ENCODE data around the gene RAPGEF6. TPM values are rescaled to one million over a fixed set of nuclear protein-coding genes. Genes with fewer than 3 reads are reported as not detected.
"Not testable (repeated sequence)": the region's sequence is repeated elsewhere in the genome, so short reads cannot be mapped to it uniquely, and the experiment has no call there.

The RAPGEF6 gene, protein sequence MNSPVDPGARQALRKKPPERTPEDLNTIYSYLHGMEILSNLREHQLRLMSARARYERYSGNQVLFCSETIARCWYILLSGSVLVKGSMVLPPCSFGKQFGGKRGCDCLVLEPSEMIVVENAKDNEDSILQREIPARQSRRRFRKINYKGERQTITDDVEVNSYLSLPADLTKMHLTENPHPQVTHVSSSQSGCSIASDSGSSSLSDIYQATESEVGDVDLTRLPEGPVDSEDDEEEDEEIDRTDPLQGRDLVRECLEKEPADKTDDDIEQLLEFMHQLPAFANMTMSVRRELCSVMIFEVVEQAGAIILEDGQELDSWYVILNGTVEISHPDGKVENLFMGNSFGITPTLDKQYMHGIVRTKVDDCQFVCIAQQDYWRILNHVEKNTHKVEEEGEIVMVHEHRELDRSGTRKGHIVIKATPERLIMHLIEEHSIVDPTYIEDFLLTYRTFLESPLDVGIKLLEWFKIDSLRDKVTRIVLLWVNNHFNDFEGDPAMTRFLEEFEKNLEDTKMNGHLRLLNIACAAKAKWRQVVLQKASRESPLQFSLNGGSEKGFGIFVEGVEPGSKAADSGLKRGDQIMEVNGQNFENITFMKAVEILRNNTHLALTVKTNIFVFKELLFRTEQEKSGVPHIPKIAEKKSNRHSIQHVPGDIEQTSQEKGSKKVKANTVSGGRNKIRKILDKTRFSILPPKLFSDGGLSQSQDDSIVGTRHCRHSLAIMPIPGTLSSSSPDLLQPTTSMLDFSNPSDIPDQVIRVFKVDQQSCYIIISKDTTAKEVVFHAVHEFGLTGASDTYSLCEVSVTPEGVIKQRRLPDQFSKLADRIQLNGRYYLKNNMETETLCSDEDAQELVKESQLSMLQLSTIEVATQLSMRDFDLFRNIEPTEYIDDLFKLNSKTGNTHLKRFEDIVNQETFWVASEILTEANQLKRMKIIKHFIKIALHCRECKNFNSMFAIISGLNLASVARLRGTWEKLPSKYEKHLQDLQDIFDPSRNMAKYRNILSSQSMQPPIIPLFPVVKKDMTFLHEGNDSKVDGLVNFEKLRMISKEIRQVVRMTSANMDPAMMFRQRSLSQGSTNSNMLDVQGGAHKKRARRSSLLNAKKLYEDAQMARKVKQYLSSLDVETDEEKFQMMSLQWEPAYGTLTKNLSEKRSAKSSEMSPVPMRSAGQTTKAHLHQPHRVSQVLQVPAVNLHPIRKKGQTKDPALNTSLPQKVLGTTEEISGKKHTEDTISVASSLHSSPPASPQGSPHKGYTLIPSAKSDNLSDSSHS (N-terminal part only)
- total RNA-seq, result 10 to 100 TPM in 1 of 2 donors, 1 to 10 TPM in 1; 8.4 to 14.6 TPM
- long read RNA-seq, full-length matches to known transcripts, result 1 of 2 reads
- long read RNA-seq, partial matches to known transcripts, result 1 of 2 reads
- long read RNA-seq, other reads (novel, unspliced or antisense), result 0 of 2 reads

DNA sequence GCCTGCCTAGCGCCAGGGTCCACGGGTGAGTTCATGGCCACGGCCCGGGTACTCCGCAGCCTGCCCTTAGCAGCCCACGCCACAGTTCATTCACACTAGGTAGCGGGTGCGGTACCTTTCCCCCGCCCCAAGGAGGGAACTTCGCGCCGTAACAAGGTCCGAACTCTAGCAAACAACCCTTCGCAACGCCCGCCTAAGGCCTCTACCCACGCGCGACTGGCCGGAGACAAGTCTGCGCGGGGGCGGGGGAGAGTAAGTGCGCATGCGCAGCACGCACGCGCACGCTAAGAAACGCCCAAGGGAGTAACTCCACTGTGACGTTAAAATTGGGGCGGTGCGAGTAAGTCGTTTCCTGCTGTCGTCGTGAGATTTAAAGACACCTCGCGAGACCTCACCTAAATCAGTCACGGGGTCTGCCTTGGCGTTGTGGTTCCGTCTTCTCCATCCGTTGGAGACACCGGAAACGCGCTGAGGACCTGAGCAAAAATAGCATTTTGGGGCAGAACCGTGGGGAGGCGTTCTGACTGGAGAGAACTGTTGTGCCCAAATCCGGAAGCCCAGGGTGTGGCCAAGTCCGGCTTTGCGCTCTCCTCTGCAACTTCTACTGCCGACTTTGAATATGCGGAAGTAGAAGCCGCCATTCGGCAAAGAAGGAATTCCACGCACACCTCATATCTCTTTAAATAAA lies at the start of gene RAPGEF6:
TSS of gene RAPGEF6 (minus strand) at position 234 of the 688 bp plus-strand sequence. CDS start at position 35, 199 bp downstream.
- peak; percentile 98 for DNase-seq
- peak; percentile 96 to 97 for ATAC-seq
- intact Hi-C loops (cut with DNase I), result loop anchor here in 1 of 2 donors (2.0 to 5.0 kb wide), 2 partner anchors 38 to 162 kb away; partner anchors contain the start of gene FNIP1

DNA sequence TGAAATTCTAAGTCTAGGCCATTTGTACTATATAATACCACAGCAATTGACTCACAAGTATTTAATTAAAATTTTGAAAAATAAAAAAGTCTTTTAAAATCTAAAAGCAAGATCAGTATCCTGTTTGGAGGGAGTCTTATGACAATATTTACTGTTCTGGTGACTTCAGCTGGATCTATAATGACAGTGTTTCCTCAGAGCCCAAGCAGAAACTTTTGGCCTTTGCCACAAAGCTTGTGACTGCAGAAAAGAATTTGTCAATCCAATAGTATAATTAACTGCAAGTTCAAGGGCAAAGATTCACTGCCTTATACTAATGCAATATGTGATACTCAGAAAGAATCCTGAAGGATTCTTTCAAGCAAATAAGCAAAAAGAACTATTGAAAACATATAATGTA lies 49.6 kb upstream of the RAPGEF6 start:
- no peak for ATAC-seq
- intact Hi-C loops (cut with DNase I), result no loop called here
- DNase-seq, result no peak

DNA sequence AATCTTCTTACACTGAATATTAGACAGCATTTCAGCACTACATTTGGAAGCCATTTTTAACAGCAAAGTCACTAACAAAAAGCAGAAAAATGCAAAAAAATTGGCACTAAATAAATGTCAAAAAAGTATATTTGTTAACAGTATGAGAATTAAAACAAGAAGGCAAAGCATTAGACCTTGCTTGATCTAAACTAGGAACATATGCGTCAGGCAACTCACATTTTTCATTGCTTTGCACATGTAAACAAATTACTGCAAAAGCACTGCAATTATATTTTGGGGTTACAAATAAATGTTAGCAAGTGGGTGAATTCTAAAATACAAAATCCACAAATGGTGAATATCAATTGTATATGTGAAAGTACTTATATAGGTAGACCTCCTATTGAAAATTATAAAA lies 49.0 kb upstream of the RAPGEF6 start:
- no peak for DNase-seq
- intact Hi-C loops (cut with DNase I), result no loop called here
- no peak for ATAC-seq

DNA sequence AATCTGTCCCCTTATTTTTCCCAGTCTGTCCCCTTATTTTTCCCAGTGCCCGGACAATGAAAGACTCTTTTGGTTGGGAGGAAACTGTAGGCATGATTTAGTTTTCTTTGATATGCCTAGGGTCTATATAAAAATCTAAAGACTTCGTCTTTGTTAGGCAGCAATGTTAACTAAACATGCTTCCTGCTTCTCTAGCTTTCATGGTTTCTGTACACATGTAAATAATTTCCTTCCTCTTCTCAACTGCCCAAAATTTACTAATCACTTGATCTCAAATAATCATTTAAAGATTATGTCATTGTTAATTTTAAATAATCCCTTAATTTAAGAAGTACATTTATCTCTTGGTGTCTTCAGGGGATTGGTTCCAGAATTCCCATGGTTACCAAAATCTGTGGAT lies 47.8 kb upstream of the RAPGEF6 start:
- no peak for ATAC-seq
- intact Hi-C loops (cut with DNase I), result no loop called here

DNA sequence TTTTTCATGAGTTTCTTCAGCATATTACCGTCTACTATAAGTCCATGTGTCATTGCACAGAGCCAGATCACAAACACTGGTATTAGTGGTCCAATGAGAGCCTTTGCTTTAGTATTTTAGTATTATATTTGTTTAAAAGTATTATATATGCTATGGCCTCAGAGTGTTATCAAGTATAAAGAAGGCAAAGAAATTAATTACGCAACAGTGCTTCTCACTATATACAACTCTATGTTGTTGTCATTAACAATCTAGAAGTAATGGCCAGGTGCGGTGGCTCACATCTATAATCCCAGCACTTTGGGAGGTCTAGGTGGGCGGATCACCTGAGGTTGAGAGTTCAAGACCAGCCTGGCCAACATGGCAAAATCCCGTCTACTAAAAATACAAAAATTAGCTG lies 47.1 kb upstream of the RAPGEF6 start:
- intact Hi-C loops (cut with DNase I), result no loop called here
- no peak for ATAC-seq
- DNase-seq, result no peak

More for the DNA sequence above, 47.8 kb upstream of the RAPGEF6 start:
- no peak for DNase-seq

DNA sequence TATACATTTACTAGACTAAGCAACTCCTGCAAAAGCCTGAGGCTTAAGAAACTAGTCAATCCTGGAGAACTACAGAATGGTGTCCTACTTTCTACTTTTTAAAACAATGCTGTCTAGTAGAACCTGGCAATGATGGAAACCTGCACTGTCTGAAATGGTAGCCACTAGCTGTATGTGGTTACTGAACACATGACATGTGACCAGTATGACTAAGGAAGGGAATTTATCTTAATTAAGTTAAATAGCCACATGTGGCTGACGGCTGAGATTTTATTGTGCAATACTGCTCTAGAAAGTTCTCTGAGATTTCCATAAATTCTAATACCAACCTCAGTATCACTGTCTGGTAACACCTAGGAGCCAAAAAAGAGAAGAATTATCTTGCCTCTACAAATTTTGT lies 44.9 kb upstream of the RAPGEF6 start:
- intact Hi-C loops (cut with DNase I), result no loop called here
- ATAC-seq, result peak in 1 of 2 donors; percentile 55
- no peak for DNase-seq

DNA sequence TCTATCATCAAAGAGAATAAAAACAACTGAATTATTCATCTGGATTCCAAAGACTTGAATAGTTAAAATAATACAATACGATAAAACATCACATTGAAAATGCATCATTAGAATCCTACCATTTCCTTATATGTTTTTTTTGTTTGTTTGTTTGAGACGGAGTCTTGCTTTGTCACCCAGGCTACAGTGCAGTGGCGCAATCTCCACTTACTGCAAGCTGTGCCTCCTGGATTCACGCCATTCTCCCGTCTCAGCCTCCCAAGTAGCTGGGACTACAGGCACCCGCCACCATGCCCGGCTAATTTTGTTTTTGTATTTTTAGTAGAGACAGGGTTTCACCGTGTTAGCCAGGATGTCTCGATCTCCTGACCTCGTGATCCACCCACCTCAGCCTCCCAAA lies 43.2 kb upstream of the RAPGEF6 start:
- intact Hi-C loops (cut with DNase I); ATAC-seq; DNase-seq: not testable (repeated sequence)

DNA sequence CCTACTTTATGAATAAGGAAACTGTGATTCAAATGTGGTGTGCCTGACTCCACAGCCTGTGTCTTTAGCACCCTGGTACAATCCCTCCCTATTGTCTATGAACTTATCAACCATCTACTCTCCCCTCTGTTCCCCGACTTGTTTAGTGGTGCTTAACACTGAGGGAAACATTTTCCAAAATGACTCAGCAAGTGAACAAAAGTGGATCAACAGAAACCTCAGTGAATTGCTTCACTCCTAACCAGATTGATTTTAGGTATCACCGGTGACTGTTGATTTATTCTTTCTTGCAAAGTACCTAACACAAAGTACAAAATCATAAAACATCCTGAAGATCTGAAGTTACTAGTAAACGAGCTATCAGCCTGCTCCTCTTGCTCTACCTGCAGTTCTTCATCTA lies 42.1 kb upstream of the RAPGEF6 start:
- no peak for DNase-seq
- intact Hi-C loops (cut with DNase I), result no loop called here
- no peak for ATAC-seq

DNA sequence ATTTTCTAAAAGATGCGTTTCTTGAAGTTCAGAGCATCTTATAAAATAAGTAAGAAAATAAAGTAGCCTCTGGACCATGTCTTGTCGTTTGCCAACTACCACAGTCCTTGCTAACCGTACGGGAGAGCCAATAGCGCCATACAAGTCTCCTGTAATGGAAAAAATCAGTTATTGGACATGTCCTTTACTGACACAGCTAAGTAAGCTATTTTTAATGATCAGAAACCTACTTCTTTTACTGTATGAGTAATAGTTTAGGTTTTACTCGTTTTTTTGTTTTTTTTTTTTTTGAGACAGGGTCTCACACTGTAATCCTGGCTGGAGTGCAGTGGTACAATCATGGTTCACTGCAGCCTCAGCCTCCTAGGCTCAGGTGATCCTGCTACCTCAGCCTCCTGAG lies 37.7 kb upstream of the RAPGEF6 start:
- DNase-seq, result no peak
- intact Hi-C loops (cut with DNase I), result no loop called here

DNA sequence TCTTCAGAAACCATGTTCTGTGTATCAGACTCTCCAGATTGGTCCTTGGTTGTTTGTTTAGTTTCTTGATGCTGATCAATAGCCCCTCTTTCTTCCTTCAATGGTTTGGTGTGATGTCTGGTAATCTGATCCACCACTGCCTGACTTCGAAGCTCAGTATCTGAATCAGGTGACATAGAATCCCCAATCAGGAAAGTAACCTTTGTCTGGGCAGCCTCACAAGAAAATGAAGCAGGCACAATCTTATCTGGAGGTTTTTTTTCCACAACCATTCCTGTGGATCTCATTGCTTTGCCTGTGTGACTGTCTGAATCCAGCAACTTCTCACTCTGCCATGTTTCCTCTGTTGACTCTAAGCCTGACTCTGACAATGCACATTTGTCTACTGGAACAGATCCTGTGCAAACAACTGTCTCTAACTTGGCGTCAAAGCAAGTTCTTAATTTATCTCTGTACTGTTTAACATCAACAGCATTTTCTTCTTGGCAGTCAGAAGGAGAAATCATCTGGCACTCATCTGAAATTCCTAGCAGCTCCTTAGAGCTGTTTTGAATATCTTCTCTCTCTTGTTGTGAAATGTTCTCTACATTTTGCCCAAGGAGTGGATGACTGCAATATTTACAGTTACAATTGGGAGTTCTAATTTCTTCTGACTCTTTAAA lies 37.1 kb upstream of the RAPGEF6 start:
- ATAC-seq, result peak; percentile 89 to 96
- intact Hi-C loops (cut with DNase I), result no loop called here
- DNase-seq, result no peak

More for the DNA sequence above, 37.7 kb upstream of the RAPGEF6 start:
- peak in 1 of 2 donors; percentile 36 for ATAC-seq

DNA sequence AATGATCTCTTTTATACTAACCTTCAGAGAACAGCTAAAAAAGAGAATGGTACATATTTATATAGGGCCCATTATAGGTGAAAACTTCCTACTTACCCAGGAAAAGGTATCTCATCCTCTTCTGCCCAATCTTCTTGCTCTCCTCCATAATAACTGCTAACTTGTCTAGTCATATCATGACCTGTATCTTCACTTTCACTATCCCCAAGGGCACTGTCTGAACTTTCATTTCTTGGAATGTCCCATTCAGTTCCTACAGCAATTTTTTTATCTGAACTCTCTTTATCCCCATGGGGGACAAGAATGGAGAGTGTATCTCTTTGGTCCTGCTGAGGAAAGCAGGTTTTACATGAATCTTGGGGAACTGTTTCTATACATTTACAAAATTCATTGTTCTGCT lies 36.4 kb upstream of the RAPGEF6 start:
- ATAC-seq, result peak in 1 of 2 donors; percentile 30
- intact Hi-C loops (cut with DNase I), result no loop called here
- no peak for DNase-seq

DNA sequence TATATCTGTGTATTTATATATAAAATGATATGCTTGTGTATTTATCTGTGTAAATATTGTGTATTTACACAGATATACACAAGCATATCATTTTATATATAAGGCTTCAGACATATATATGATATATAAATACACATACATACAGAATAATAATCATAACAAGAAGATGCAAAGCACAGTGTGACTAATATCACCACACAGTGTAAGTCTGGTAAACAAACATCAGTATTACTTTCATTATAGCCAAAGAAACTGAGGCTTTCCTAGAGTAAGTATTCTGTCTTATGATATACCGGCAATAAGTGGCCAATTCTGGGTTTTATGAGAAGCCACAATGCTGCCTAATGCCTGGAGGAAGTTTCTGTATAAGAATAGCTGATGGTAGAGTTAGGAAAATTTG lies 29.9 kb upstream of the RAPGEF6 start:
- DNase-seq (no peak), ATAC-seq (no peak)
- intact Hi-C loops (cut with DNase I), result no loop called here

DNA sequence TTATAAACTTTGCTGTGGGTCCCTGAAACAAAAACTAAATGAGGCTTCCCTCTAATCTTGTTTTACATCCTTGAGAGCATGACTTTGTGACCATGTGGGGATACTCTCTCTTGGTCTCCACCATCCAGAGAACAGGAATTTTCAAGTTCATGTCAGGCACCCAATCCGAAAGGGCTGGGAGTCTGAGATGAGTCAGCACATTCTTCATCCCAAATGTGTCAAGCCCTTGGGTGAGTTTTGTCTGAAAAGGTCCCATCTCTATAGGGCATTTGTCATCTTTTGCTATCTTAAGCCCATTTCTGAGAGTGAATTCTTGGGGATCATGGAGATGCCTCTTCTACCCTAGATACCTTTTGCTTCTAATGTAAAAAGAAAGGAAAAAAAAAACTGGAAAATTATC lies 26.9 kb upstream of the RAPGEF6 start:
- DNase-seq (no peak), ATAC-seq (no peak)
- intact Hi-C loops (cut with DNase I), result no loop called here

DNA sequence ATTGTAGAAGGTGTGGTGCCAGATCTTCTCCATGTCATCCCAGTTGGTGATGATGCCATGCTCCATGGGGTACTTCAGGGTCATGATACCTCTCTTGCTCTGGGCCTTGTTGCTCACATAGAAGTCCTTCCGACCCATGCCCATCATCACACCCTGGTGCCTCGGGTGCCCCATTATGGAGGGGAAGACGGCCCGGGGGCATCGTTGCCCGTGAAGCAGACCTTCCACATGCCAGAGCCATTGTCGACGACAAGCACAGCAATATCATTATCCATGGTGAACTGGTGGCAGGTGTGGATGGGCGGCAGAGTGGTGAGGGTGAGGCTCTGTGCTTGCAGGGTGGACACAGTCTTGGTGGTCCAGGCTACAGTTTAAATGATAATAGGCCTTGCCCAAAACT lies 24.8 kb upstream of the RAPGEF6 start:
- no peak for ATAC-seq
- DNase-seq, result no peak
- intact Hi-C loops (cut with DNase I), result no loop called here

DNA sequence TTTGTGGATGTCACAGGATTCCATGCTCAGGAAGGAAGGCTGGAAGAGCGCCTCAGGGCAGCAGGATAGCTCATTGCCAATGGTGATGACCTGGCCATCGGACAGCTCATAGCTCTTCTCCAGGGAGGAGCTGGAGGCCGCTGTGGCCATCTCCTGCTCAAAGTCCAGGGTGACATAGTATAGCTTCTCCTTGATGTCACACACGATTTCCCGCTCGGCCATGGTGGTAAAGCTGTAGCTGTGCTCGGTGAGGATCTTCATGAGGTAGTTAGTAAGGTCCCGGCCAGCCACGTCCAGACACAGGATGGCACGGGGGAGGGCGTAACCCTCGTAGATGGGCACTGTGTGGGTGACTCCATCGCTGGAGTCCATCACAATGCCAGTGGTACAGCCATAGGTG lies 24.3 kb upstream of the RAPGEF6 start:
- ATAC-seq (no peak), DNase-seq (no peak)

DNA sequence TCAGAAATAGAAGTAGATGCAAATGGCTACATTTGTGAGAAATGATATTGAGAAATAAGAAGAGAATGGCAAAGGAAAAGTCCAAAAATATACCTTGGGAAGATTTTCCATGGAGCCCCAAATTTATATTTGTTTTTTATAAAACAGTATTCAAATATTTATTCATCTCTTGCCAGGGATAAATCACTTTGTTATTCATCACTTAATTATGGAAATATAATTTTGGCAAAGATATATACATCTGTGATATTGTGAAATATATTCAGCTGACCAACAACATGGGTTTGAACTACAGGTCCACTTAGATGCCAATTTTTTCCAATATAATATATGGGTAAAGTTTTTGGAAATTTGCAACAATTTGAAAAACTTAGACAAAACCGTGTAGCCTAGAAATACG lies 19.7 kb upstream of the RAPGEF6 start:
- intact Hi-C loops (cut with DNase I), result no loop called here
- no peak for ATAC-seq

More for the DNA sequence above, 24.3 kb upstream of the RAPGEF6 start:
- intact Hi-C loops (cut with DNase I), result no loop called here

DNA sequence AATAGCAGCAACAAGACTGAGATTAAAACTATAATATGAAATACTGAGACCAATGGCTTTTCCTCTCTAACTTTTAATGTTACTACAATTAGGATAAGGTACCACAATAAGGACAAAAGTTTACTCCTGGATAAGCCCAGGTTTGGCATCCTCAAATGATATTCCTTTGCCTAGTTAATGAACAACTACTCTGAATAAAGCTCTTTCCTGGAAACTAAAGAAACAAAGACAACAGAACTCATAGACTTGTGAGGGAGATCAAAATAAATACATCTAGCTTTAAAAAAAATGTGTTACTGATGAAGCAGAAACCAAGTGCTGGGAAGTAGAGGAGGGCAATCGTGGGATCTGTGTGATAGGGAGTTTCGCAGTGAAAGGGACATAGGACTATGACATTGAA lies 19.3 kb upstream of the RAPGEF6 start:
- ATAC-seq (no peak), DNase-seq (no peak)
- intact Hi-C loops (cut with DNase I), result no loop called here

More for the DNA sequence above, 19.7 kb upstream of the RAPGEF6 start:
- DNase-seq, result no peak

DNA sequence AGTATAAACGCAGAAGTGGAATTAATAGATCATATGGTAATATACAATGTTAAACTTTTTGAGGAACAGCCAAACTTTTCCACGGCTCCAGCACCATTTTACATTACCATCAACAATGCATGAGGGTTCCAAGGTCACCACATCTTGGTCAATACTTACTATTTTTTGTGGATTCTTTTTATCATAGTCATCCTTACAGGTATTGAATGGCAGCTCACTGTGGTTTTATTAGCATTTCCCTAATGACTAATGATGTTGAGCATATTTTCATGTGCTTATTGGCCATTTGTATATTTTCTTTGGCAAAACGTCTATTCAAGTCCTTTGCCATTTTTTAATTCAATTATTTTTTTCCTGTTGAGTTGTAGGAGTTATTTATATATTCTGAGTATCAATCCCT lies 14.1 kb upstream of the RAPGEF6 start:
- DNase-seq, result no peak
- ATAC-seq, result no peak
- intact Hi-C loops (cut with DNase I), result no loop called here
